ENCODE results near the gene KRT77.
"Not testable (repeated sequence)": the region's sequence is repeated elsewhere in the genome, so short reads cannot be mapped to it uniquely, and the experiment has no call there.

The KRT77 gene

DNA sequence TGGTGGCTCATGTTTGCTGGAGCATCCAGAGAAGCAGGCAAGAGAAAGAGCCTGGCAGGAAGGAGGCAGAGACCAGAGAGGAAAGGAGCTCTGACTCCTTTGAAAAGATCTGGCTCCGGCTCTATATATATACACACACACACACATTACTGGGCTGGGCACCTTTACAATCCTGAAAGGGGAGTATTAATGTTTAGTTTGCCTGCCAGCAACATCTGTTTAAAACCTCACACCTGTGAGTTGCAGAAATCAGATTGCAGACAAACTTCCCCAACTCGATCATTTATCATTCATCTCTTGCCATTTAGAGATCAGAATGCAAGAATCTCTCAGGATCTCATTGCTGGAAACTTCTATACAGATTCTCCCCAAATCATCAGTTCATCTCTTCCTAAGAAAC is at the start of gene KRT77:
TSS of gene KRT77 (minus strand) at position 101 of the 400 bp plus-strand sequence. CDS start at position 11, 90 bp downstream.
- no peak for DNase-seq

DNA sequence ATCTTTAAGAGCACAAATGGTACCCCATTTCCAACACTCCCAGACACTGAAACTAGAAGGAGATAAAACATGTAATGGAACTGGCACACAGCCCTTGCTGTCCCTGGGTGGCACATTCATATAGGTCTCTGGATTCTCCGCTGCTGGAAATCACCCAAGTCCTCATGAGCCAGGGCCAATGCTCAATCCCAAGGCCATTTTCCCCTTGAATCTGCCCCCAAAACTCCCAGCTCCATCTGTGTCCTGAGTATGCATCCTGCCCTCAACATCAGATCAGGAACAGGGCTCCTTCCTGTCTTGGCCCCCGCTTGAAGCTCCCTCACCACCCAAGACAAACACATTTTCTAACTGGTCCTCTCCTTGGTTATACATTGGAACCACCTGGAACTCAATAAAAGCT is 49.2 kb upstream of the KRT77 start:
- no peak for DNase-seq

DNA sequence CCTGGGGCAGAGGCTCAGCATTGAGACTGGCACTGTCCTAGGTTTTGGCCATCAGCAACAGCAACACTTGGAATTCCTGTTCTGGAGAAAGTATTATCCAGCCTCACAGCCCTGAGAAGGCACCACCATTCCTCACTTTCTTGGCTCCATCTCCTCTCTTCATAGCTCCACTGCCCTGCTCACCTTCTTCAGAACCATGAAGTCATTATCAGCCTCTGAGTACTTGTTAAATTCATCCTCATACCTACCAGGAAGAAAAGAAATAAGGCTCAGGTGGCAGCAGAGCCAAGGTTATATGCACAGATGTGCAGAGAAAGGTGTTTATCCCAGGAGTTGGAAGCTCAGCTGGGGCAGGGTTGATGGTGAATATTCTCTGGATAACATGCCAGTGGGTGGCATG is 48.5 kb upstream of the KRT77 start:
- DNase-seq: no peak

DNA sequence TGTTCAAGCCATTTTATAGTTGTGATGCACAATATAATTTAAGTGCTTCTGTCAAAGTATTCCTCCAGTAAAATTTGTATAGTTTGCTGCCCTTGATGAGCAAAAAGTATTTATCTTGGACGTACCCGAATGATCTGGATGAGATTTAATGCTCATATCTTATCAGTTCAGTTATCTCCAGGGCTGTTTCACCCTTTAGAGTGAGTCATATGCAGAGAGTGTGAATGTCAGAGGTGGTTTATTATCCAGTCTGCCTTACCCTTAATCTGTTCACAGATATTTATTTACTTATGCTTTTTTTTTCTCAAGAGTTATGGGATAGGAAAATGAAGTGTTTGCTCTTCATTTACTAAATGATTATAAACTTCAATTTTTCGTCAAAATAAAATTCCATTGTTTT is 47.2 kb upstream of the KRT77 start:
- DNase-seq: not testable (repeated sequence)

DNA sequence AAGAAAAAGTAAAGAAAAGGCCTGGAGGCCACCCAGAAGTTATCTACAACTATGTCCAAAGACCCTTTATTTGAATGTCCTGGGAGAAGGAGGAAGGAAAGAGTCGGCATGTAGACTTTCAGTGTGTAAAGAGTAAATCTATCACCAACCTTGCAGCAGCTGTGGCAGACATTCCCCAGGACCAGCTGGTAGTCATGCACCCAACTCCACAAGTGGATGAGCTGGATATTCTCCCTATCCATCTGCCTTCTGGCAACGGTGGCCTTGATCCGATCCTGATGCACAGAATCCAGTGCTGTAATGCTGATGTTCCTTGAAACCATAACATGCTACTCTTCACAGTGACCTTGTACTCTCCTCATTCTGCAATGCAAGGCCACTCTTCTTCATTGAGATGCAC is 46.5 kb upstream of the KRT77 start:
- no peak for DNase-seq

DNA sequence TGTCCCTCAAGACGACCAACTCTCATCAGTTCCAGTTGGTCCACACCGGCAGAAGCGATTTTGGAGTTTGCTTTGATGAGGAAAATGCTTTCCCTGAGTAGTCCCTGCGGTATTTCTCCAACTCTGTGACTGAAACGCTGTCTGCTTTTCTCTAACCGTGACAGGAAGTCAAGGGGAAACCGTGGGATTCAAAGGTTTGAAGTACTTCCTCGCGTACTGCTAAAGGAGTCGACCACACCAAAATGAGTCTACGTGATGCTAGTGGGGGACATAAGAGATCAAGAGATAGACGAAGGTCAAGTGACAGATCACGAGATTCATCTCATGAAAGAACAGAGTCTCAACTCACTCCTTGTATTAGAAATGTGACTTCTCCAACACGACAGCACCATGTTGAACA is 45.3 kb upstream of the KRT77 start:
- DNase-seq: no peak

DNA sequence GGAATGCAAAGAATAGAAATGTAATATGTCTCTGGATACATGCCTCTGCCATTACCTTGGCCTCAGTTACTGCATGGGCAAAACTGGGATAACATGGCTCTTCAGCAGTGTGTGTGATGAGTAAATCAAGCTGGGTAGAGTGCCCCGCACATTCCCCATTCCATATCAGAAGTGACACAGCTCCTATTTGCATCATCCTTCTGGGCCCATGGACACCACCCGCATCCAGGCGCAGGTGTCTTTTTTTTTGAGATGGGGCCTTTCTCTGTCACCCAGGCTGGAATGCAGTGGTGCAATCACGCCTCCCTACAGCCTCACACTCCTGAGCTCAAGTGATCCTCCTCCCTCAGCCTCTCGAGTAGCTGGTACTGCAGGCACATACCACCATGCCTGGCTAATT is 42.2 kb upstream of the KRT77 start:
- no peak for DNase-seq

DNA sequence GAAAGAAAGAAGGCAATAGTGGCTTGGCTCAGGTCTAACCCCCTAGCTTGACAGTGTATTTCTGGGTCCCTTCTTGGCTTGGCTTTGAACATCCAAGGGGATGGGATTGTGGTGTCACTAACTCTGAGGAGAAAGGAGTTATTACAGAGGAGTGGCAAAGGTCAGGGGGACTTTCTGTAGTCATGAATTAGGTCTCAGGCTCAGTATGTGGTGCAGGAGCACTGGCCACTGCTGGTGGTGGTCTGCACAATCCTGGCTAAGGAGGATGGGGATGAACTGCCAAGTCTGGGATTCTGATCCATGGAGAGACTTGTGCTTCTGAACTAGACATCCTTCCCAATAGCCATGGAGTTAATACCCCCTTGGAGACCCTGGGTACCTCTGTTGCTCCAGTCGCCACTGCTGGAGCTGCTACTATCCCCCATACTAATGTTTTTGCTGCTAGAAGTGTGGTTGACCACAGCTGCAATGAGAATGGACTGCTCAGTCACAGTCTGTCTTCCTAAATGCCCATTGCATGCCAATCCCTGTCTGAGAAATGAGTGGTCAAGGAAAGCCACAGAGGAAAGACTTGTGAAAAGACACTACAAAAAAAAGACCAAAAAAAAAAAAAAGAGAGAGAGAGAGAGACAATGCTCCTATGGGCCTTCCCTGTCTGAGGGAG is 41.3 kb upstream of the KRT77 start:
- DNase-seq: no peak

DNA sequence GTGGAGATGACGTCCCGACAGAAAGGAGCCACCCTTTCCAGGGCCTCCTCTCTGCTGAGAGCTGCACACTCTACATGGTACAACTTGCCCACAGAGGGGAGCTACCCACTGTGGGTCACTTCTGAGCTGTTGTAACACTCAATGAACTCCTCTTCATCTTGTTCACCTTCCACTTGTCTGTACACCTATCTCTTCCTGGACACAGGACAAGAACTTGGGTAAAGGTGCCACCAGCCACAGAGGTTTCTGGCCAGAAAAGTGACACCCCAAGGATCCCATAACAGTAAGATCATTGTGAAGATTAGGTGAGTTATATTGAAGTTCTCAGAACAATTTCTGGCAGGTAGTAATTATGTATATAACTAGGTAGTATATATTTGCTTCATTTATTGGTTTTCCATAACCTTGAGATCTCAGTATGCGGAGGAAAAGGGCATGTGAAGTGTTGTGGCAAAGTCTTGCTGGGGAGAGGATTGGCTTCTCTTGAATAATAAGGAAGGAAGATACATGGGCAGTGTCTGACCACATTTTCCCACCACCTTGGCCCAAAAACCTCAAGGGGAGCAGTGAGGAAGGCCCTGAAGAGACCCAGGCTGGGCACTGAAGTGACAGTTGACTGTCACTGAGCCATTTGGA is 39.6 kb upstream of the KRT77 start:
- no peak for DNase-seq

DNA sequence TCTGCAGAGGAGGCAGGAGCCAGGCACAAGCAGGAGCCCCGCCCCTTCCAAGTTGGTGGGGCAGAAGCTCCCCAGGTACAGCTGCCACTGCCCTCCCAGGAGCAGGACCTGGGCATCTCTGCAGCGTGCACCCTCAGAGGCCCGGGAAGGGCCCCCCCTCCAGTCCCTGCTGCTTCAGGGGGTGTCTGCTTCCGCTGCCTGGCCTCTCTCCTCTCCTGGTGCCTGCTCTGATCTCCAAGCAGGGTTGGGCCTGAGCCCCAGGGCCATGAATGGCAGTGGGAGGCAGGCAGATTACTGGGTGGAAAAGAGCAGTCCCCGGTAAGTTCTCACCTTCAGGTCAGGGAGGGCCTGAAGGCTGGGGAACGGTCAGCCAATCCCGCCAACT is 38.9 kb upstream of the KRT77 start:
- no peak for DNase-seq

DNA sequence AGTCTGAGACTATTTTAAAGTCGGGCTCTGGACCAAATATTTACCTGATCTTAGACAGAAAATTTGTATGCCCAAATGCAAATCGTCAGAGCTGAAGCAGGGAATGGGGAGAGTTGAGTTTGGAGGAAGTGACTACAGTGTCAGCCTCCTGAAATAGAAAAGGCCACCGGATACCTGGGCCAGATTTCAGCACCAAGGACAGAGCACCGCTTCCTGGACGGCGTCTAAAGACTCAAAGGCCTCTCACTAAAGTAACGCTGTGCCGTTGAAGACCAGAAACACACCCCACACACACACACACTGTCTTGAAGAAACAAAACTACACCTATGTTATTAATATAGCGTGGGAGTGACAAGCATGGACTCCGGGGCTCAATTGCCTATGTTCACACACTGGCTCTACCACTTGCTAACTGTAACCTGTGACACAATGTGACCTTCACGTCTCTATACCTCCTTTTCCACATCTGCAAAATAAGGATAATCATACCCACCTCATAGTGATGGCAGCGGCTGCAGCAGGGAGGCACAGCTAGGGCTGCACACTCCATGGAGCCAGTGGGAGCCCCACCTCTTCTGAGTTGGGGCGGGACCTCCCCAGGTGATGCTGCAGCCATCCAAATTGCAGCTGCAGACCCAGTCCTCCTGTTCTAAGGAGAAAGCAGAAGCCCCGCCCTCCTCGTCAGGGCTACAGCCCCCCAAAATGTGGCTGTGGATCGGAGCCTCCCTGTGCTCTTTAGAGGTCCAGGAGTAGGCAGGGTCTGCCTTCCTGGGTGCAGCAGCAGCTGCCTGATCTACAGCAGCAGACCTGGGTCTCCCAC is 38.3 kb upstream of the KRT77 start:
- DNase-seq: peak; percentile 3

DNA sequence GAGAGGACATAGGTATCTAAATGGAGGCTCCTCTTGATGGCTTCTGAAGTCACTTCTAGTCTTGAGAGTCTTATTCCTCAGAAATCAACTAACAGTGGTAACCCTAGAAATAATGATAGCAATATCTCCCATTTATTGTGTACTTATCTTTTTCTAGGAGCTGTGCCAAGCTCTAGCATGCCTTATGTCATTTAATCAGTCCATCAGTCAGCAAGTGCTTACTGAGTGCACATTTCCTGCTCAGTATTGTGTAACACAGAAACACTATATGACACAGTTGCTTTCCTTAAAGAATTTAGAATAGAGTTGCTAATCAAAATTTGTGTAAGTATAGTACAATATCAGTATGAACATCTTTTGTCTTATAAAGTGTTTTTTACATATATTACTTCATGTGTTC is 37.3 kb upstream of the KRT77 start:
- DNase-seq: no peak

DNA sequence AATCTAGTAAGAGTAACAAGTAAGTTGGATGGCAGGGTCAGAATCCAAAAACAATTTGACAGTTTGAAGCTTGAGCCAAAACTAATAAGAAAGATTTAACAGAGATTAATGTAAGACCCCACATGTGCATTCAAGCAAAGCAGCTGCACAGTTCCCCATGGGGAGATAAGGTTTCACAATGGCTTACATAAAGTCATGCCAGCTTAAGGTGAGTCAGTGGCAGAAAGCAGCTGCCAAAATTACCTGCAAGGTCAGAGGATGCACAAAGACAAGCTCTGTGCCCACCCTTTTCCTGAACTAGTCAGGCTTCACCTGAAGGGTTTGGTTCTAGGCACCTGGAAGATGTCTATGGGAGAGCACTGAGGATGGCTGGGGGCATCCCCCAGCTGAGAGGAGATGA is 36.6 kb upstream of the KRT77 start:
- DNase-seq: no peak

DNA sequence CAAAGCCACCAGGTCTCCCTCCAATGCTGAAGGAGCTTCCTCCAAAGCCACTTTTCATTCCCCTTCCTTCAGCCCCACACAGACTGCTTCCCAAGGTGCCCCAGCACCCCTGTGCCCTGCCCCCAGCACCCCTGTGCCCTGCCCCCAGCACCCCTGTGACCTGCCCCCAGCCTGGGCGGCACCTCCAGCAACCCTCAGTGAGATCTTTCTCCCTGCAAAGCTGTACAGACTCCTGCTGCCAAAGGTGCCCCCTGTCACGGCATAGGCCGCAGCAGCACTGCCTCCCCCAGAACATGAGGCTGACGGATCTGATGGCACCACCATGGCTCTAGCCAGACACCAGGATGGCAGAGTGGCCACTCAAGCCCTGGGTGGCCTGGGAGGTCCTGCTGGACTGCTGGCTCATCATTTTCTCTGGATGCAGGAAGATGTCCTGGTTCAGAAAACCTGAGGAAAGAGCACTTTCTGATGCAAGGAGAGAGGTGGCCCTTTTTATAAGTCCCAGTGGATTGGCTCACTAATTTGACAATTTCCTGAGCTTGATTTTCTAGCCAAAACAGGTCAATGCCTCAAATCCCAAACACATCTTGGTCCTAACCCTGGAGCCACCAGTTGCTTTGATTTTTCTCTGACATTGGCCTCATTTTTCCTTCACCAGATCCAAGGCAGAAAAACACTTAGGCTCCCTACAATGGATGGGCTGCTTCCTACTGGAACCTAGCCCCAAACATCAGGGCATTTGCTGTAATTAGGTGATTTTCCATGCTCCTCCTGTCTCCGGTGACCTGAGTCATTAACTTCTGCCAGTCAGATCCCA is 32.7 kb upstream of the KRT77 start:
- no peak for DNase-seq

DNA sequence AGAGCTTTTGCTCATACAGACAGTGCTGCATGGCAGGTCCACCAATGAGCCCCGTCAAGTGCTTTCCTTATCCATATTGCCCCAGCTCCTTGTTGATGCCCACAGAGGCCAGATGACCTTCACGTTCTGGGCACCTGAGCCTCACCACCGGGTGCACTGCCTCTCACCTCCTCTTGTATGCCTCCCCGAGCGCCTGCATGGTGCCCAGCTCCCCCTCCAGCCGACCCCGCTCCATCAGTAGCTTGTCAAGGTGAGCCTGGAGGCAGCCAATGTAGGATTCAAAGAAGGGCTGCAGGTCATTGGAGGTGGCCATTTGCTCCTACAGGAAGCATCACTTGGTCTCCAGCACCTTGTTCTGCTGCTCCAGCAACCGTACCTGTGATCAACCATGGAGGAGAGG is 31.8 kb upstream of the KRT77 start:
- DNase-seq: no peak

DNA sequence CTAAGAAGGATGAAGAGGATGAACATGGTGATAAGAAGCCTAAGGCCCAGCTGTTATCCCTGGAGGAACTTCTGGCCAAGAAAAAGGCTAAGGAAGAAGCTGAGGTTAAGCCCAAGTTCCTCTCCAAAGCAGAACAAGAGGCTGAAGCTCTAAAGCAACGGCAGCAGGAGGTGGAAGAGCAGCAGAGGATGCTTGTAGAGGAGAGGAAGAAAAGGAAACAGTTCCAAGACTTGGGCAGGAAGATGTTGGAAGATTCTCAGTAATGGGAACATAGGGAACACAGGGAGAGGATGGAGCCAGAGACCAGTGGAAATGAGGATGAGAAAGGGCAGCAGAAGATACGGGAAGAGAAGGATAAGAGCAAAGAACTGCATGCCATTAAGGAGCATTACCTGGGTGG is 27.5 kb upstream of the KRT77 start:
- no peak for DNase-seq

DNA sequence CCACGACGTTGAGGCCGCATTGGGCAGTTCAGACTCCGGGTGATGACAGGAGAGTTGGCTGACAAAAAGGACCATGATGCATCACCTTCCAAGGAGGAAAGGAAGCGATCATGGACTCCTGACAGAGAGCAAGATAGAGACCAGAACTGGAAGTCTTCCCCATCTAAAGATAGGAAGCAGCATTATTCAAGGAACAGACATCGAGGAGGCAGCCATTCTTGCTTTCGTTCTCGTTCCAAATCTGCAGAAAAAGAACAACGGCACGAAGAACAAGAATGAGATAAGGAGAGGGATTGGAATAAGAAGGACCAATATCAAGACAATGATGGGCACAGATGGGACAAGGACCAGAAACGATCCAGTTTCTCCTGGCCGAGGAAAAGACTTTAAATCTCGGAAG is 27.1 kb upstream of the KRT77 start:
- DNase-seq: no peak

DNA sequence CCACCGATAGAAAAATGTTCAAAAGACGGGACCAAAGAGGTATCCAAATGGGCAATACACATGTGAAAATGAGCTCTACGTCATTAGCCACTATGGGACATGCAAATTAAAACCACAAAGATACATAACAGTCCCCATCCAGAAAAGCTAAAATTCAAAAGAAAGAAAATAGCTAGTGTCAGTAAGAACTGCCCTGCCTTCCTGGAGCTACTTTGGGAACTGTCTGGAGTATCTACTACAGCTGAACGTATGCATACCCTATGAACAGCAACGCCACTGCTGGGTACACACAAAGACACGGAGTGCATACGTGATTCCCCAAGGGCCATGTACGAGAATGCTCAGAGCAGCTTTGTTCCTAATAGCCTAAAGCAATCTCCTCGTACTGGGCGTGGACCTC is 25.8 kb upstream of the KRT77 start:
- no peak for DNase-seq

DNA sequence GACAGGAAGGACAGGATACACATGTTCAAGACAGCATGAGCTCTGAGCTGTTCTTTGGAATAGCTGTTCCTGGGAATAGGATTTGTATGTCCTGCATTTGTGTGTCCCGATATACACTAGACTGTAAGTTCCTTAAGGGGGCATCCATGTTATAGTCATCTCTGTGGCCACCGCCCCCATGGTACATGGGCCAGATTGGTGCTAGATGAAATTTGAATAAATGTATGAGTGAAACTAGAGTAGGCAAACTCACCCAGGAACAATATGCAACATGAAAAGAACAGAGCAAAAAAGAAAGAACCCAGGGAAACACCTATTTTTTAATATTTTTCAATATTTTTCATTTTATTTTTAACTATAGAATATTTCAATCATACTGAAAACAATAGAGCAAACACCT is 25.1 kb upstream of the KRT77 start:
- no peak for DNase-seq

DNA sequence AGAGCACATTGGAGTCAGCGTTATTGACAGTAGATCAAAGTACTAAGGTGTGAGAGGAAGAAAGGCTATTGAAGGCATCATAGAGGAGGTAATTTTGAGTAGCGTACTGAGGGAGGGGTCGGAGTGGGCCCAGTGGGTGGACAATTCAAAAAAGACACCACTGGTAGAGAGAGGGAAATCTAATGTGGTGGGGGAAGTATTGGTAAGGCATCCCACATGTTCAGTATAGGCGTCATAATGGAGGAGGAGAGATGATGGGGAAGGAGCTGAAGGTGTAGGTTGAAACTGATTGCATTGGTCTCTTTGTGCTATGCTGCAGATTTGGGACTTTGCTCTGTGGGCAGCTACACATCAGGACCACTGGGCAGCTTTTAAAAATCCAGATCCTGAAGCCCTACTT is 23.7 kb upstream of the KRT77 start:
- no peak for DNase-seq

DNA sequence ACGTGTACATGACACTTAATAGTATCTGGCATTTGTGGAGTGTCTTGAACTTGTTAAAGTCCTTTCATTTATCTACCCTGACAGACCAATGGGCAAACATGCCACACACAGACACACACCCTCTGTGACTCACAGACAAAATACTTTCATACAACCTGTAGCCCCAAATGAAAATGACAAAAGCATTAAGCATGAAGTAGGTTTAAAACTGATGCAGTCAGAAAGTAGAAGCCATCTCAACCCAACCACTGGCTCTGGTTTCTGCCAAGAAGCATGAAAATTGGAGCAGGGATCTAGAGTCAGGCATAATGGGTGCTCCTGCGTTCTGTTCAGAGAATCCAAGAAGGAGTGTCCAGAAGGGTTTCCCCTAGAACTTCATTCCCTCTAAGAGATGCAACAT is 23.1 kb upstream of the KRT77 start:
- DNase-seq: no peak

DNA sequence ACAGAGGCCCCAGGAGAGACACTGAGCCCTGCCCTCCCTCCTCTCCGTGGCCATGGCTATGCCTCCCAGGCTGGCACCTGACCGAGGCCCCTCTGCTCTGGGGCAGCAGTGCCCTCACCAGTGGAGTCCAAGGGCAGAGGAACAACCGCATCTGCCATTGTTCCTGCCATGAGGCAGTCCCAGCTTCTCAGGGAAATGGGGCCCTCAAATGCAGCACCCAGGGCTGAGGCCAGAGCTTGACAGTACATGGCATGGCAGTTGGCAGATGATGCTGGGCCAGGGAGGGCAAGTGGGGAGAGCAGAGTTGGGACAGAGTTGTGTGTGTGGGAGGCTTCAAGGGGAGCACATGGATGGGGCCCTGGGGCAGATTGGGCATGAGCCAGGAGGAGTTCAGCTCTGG is 21.1 kb upstream of the KRT77 start:
- no peak for DNase-seq

DNA sequence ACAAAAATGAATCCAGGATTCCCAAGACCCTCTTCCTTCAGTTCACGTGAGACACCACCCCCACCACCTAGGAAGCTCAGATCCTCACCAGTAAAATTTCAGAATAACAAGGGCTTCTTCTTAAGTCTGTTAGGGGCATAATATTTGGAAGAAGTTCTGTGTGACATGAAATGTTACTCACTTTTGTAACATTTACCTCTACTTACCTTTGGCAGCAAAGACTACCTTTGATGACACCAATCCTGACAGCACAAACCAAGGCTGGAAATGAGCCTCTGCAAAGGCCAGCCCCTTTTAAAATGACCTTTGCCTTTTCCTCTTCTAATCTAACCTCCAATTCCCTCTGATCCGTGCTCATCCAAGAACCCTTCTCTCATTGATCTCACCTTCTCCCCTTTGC is 19.4 kb upstream of the KRT77 start:
- no peak for DNase-seq

Measured in midbrain (tissue), 1 donor.